ENCODE data around the gene PCGF1.

The PCGF1 gene

DNA sequence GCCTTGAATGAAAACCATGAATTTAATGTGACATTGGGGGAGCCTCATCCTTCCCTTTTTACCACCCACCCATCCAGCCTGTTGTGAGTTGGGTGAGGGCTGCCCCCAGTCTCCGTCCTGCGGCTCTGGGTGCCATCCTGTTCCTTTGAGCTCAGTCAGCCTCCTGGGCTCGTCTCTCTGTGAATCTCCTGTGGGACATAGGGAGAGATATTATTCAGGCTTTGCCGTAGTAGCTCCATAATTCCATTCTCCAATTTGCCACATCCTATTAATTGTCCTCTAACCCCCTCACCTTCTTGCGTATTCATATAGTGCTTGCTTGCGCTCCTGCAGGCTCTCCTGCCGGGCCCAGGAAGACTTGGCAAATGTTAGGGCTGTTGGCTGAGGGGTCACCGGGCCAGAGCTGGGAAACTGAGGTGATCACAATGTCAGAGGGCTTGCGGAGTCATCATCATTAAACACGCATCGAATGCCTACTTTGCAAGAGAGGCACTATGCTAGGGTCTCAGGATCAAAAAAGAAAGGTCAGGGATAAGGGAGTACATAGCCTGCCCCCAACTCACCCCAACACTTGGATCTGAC is 19.2 kb upstream of the PCGF1 start:
- in situ Hi-C loops (cut with HindIII; ENCODE audit: low sequenced_read_pairs) = no loop called here
- TF ChIP-seq, protein P1, sequence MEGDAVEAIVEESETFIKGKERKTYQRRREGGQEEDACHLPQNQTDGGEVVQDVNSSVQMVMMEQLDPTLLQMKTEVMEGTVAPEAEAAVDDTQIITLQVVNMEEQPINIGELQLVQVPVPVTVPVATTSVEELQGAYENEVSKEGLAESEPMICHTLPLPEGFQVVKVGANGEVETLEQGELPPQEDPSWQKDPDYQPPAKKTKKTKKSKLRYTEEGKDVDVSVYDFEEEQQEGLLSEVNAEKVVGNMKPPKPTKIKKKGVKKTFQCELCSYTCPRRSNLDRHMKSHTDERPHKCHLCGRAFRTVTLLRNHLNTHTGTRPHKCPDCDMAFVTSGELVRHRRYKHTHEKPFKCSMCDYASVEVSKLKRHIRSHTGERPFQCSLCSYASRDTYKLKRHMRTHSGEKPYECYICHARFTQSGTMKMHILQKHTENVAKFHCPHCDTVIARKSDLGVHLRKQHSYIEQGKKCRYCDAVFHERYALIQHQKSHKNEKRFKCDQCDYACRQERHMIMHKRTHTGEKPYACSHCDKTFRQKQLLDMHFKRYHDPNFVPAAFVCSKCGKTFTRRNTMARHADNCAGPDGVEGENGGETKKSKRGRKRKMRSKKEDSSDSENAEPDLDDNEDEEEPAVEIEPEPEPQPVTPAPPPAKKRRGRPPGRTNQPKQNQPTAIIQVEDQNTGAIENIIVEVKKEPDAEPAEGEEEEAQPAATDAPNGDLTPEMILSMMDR (IDR thresholded peaks at IDR 0.05; ENCODE audit: low read depth, low read length) = no peak
- DNase-seq (ENCODE audit: low read depth, low spot score) = no peak
- no peak overlapping the region for H3K4me3 ChIP-seq (ENCODE audit: low read depth, low read length)

- TF ChIP-seq, protein P1 (IDR thresholded peaks at IDR 0.05; ENCODE audit: low read depth, low read length) = no peak
- no peak for DNase-seq (ENCODE audit: low read depth, low spot score)
- no peak within 1 kb of the TSS for H3K4me3 ChIP-seq (ENCODE audit: low read depth, low read length)
- in situ Hi-C loops (cut with HindIII; ENCODE audit: low sequenced_read_pairs) = no loop called here
These were observed 18.5 kb upstream of the PCGF1 start, which contains the start of gene DQX1 for GRCh38 chr2:74525717-74526648. DQX1 (minus strand) TSS chr2:74526231; CDS start chr2:74525729, 502 bp downstream.

DNA sequence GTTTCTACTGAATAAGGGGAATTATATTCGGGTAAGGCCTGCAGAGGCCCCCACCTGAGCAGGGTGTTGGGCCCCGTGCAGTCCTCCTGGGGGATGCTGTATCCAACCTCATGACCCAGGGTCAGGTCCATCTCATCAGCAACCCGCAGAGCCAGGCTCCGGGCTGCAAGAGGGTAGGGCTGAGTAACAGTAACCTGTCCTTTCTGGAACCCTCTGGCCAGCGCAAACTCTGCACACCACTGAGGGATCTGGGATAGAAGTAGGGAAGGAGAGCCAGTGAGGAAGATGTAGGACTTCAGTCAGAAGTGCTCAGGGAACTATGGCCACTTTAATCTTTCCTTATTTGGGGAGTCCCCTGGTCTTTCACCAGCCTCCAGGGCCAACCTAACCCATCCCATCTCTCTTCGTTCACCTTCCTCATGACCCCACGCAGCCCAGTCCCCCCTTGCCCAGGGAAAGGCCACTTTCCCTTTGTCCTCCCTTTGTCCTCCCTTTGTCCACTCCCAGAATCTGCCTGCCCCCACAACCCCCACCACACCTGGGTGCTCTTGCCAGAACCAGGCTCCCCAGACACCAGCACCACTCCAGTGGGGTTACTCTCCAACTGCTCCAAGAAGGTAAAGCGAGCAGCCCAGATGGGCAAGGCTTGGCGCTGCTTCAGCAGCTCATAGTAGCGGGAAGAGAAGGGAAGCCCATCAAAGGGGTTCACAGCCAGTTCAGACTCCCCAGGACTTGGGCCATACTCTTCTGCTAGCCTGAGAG is 17.6 kb upstream of the PCGF1 start:
- no peak overlapping the region for H3K4me3 ChIP-seq (ENCODE audit: low read depth, low read length)
- DNase-seq (ENCODE audit: low read depth, low spot score) = no peak
- TF ChIP-seq, protein P1 (IDR thresholded peaks at IDR 0.05; ENCODE audit: low read depth, low read length) = no peak
- in situ Hi-C loops (cut with HindIII; ENCODE audit: low sequenced_read_pairs) = no loop called here

- DNase-seq (ENCODE audit: low read depth, low spot score) = no peak
- in situ Hi-C loops (cut with HindIII; ENCODE audit: low sequenced_read_pairs) = no loop called here
- TF ChIP-seq, protein P1 (IDR thresholded peaks at IDR 0.05; ENCODE audit: low read depth, low read length) = no peak
- H3K4me3 ChIP-seq (ENCODE audit: low read depth, low read length) = no peak overlapping the region
These were observed 16.5 kb upstream of the PCGF1 start for GRCh38 chr2:74524005-74524404.

GRCh38 chr2:74522516-74522915 is 15.0 kb upstream of the PCGF1 start:
- DNase-seq (ENCODE audit: low read depth, low spot score) = no peak
- TF ChIP-seq, protein P1 (IDR thresholded peaks at IDR 0.05; ENCODE audit: low read depth, low read length) = no peak
- H3K4me3 ChIP-seq (ENCODE audit: low read depth, low read length) = no peak overlapping the region
- in situ Hi-C loops (cut with HindIII; ENCODE audit: low sequenced_read_pairs) = no loop called here

DNA sequence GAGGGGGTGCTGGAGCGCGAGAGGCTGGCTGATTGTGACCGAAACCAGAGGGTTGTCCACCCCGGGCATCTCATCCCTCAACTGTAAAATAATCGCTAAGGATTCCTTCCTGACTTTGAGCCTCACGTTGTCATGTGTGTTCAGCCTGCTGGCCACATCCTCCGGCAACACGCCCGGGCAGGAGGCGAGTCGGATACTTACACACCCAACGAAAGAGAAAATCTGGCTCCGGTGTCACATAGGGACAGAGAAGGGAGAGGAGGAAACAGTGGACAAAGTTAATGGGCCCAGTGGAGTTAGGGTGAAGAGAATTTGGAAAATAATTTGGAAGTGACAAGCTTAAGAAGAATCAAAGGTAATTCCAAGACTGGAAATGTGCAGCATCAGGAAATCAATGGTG is 9.2 kb upstream of the PCGF1 start:
- TF ChIP-seq, protein P1 (IDR thresholded peaks at IDR 0.05; ENCODE audit: low read depth, low read length) = no peak
- no peak overlapping the region for H3K4me3 ChIP-seq (ENCODE audit: low read depth, low read length)

More for the DNA sequence above, 9.2 kb upstream of the PCGF1 start:
- in situ Hi-C loops (cut with HindIII; ENCODE audit: low sequenced_read_pairs) = no loop called here
- DNase-seq (ENCODE audit: low read depth, low spot score) = no peak

All from astrocyte of the spinal cord (primary cell).